Measurements from ENCODE around the gene PRKN.

The PRKN gene

GRCh38 chr6:162056061-162056460 is 671.5 kb downstream of the PRKN start:
- DNase-seq (ENCODE audit: low spot score): no peak

GRCh38 chr6:162055365-162055764 is 672.2 kb downstream of the PRKN start:
- DNase-seq (ENCODE audit: low spot score): no peak

- no peak for DNase-seq (ENCODE audit: low spot score)
These were observed 674.5 kb downstream of the PRKN start for GRCh38 chr6:162053084-162053483.

DNA sequence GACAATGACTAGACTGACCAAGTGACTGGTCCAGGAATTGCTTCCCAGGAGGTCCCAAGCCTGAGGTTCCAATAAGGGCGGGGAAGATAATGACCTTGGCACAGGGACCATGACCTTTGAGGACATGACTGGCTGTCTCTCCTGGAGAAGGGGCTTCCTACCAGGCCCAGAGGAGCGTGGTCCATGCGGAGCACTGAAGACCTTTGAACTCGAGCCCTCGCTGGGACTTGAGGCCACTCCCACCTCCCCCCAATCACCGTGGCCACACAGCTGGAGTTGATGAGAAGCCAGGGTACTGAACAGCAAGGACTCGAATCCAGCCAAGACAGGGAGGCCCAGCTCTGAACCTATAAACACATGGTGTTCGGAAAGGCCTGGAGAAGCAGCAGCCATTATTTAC is 677.0 kb downstream of the PRKN start:
- DNase-seq (ENCODE audit: low spot score): no peak

DNA sequence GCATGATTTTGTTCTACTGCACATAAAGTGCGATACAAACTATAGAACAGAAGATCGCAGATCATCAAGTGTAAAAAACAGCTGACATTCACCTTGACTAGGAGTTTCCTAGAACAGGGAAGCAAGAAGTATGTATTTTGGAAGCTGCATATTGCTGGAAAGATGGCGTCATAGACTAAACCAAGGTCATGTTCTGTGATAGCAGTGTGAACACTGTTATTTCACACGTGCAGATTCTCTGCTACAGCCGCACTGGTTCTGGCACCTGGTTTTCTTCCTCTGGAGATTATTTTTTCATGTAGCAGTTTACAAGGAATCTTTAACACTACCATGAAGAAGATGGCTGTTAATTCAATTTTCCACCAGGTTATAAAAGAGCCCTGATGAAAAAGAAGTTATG is 681.2 kb downstream of the PRKN start:
- DNase-seq (ENCODE audit: low spot score): no peak

DNA sequence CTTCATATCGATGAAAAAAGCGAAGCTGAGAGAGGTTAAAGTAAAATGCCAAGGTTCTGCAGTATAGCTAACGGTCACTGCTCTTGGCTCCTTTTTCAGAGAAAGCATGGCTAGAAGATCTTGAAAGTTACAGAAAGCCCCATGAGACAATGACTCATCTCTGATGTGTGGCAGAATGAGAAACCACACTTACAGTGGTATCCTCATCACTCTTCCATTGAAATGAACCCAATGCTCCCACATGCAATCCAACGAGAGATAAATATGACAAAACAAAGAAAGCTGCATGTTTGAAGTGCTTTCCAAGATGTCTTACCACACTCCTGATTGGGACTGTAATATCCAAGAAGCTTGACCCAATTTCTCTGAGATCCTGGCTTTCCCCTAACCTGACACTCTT is 694.9 kb downstream of the PRKN start:
- DNase-seq (ENCODE audit: low spot score): no peak

GRCh38 chr6:162029873-162030576 is 697.5 kb downstream of the PRKN start:
- no peak for DNase-seq (ENCODE audit: low spot score)

- no peak for DNase-seq (ENCODE audit: low spot score)
These were observed 700.7 kb downstream of the PRKN start for GRCh38 chr6:162026843-162027242.

DNA sequence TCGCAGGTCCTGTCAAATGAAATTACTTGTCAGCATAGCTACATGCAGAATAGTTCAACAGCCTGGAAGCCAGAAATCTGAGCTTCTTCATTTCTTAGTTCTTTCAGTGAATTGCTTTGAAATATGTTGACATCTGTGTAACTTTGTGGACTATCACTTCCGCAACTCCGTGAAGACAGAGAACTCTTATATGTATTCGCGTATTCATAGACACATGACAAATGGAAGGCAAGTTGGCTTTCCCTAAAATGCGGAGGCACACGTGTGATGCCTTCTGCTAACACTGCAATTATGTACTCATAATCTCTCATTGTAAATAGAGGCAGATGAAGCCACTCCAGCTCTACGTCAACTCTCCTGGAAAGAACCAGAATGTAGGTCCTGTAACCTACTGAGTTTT is 701.5 kb downstream of the PRKN start:
- DNase-seq (ENCODE audit: low spot score): no peak

GRCh38 chr6:162019349-162019748 is 708.2 kb downstream of the PRKN start:
- DNase-seq (ENCODE audit: low spot score): no peak

DNA sequence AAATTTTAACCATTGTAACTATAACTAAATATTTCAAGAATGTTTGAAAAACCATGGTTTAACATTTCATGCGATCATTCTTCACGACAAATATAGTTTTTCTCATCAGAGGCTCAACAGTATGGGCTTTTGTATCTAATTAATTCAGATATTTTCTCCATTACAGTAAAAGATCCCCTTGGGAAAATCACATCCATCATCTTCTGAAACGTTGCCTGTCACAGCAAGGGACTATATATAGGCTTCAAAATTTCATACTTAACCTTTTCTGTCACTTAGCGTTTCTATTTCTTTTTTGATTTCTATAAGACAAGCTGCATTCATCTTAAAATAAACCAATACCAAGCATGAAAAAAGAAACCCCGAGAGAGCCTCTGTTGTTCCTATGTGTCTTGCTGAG is 710.0 kb downstream of the PRKN start:
- no peak for DNase-seq (ENCODE audit: low spot score)

DNA sequence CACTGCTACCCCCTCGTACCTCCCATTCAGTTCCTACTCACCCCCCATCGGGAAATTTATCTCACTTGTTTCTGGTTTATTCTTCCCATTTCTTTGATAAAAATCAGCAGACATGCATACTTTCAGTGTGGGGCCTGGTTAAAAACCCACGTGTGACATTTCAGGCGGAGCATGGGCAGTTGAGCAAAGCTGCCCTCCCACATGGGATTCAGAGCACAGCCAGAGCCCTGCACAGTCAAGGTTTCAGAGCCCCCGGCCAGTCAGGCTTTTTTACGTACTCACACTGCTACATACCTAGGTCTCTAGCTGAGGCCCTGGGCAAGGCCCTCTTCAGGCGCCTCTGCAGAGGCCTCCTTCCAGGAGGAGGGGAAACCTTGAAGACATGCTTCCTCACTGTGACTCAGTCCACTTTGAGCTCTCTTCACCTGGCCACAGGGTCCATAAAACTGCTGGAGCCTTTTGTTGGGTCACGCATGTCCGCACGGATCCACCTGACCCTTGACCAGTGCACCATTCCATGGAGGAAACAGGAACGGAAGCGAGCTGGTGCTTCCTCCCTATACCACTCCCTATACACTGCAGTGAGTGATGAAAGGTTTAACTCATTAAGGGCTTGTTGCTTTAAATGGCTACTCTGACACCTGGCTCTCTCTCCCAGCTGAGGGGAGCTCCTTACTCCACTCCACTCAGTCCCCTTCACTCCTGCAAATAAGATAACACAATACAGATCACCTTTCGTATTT is 713.3 kb downstream of the PRKN start:
- no peak for DNase-seq (ENCODE audit: low spot score)

- DNase-seq (ENCODE audit: low spot score): no peak
These were observed 722.2 kb downstream of the PRKN start for GRCh38 chr6:162005372-162005771.

GRCh38 chr6:161996783-161997182 is 730.8 kb downstream of the PRKN start:
- DNase-seq (ENCODE audit: low spot score): no peak

DNA sequence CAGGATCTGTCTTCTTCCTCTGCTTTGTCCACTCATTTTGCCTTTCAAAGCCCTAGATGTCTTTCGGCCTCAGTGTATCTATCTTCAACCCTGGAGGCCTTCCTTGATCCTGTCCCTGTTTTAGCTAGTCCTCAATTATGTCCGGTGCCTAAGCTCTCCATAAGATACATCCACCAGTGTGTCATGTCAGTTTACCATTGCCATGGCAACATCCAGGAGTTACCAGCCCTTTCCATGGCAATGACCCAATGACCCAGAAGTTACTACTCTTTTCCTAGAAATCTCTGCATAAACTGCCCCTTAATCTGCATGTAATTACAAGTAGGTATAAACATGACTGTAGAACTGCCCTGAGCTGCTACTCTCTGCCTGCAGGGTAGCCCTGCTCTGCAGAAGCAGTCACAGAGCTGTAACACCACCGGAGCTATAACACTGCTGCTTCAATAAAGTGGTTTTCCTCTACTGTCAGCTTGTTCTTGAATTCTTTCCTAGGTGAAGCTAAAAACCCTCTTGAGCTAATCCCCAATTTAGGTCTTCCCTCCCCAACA is 741.6 kb downstream of the PRKN start:
- no peak for DNase-seq (ENCODE audit: low spot score)

DNA sequence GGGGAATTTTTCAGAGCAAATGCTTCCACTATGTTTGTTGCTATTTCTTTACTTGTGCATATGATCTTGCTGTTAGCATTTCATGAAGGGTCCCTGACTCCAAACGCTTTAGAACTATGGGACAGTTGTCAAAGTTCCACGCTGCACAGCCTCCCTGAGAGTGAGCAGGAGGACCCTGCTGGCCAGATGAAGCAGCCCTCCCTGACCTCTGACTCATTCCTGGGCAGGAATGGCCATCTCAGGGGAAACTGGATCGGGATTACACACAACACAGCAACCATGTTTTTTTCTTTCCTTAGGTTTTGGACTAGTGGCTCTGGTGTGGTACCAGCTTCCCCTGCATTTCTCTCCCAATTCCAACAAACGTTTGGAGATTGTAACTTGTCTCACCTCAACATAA is 742.9 kb downstream of the PRKN start:
- DNase-seq (ENCODE audit: low spot score): no peak

- DNase-seq (ENCODE audit: low spot score): no peak
These were observed 751.0 kb downstream of the PRKN start for GRCh38 chr6:161976553-161976952.

GRCh38 chr6:161973064-161973463 is 754.5 kb downstream of the PRKN start:
- no peak for DNase-seq (ENCODE audit: low spot score)

- no peak for DNase-seq (ENCODE audit: low spot score)
These were observed 756.5 kb downstream of the PRKN start for GRCh38 chr6:161971043-161971442.

- no peak for DNase-seq (ENCODE audit: low spot score)
These were observed 763.8 kb downstream of the PRKN start for GRCh38 chr6:161963634-161964234.

DNA sequence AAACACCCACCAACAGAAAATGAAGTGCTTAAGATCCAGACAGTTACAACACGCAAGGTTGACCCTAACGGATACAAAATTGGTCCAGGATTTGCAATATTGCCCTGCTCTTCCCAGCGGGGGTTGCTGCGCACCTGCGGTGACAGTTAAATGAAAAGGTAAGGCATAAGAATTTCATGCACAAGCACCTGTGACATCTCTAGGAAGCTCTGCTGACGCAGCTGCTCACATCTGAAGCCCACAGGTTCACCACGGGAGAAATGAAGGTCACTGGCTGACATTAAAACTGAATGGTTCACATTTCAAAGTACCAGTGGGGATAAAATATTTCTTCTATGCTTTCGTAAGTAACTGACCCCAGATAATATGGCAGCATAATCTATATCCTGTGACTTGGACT is 764.4 kb downstream of the PRKN start:
- DNase-seq (ENCODE audit: low spot score): no peak

DNA sequence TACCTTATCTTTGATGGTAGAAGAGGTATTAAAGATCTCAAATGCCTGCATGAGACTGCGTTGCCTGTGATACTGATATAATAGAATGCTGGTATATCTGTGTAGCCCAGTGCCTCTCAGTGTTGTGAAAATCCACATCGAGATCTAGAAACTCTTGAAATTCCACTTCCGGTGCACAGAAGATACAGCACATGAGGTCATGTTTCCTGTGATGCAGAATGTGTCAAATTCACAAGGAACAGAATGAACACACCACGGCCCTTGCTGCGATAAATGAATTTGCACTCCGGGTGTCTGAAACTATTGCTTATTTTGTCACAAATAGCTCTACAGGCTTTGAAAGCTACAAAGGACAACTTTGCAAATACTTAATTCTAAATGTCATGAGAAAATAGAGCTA is 765.8 kb downstream of the PRKN start:
- no peak for DNase-seq (ENCODE audit: low spot score)

DNA sequence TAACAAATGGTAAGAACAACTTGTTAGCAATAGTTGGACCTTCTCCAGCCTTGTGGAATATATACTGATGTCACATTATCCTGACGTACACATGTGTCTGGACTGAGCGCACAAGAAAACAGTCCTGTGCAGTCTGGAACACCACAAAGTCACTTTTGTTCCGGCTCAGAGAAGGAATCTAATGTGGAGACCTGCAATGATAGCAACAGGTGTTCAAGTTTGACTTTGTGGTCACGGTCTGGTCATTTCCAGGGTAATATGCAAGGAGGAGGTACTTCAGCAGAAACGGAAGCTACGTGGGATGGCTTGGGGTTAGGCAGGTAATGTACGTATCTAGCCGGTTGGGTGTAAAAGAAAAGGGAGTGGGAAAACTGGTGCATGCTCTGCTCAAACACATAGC is 766.5 kb downstream of the PRKN start:
- no peak for DNase-seq (ENCODE audit: low spot score)

Measured in cerebellar cortex (tissue), 1 donor.